Liver (tissue), 9 donors: ENCODE measurements around the gene MED12. TPM values are rescaled to one million over a fixed set of nuclear protein-coding genes. Genes with fewer than 3 reads are reported as not detected.

Source experiments
- DNase-seq: peaks from one replicate; pipeline ENCODE4 v3.0.0-alpha.2; 2017; ENCODE audit warnings: low spot score
- H3K27ac ChIP-seq, 2 donors: one replicate each; pipeline ENCODE4 v1.7.0; 2013; ENCODE audit warnings: inconsistent platforms in 2 of 2, low read length in 2 of 2, control low read depth in 1 of 2, low read depth in 1 of 2, mild to moderate bottlenecking in 1 of 2
- H3K27me3 ChIP-seq, 4 donors: one replicate each; pipeline versions ENCODE4 v1.6.1 to v1.7.0; 2013; ENCODE audit warnings: low read length in 3 of 4, inconsistent platforms in 1 of 4, mild to moderate bottlenecking in 1 of 4, moderate library complexity in 1 of 4; ENCODE audit not compliant: control insufficient read depth in 4 of 4, insufficient read depth in 4 of 4
- H3K36me3 ChIP-seq, 4 donors: one replicate each; pipeline versions ENCODE4 v1.6.1 to v1.7.0; 2013; ENCODE audit warnings: low read length in 3 of 4, mild to moderate bottlenecking in 3 of 4, low read depth in 1 of 4, moderate library complexity in 1 of 4; ENCODE audit not compliant: control insufficient read depth in 4 of 4, insufficient read depth in 3 of 4
- H3K4me1 ChIP-seq, 4 donors: one replicate each; pipeline versions ENCODE4 v1.6.1 to v1.7.0; 2013; ENCODE audit warnings: low read length in 3 of 4, mild to moderate bottlenecking in 3 of 4, moderate library complexity in 1 of 4; ENCODE audit not compliant: control insufficient read depth in 4 of 4, insufficient read depth in 4 of 4
- H3K4me3 ChIP-seq, 3 donors: one replicate each; pipeline versions ENCODE4 v1.6.1 to v1.7.0; 2013; ENCODE audit warnings: low read length in 3 of 3, control low read depth in 1 of 3, low read depth in 1 of 3, mild to moderate bottlenecking in 1 of 3
- H3K9ac ChIP-seq, 2 donors: one replicate each; pipeline ENCODE4 v1.7.0; 2013; ENCODE audit warnings: low read length in 2 of 2, mild to moderate bottlenecking in 2 of 2, moderate library complexity in 2 of 2, control low read depth in 1 of 2, low read depth in 1 of 2
- H3K9me3 ChIP-seq, 4 donors: one replicate each; pipeline versions ENCODE4 v1.6.1 to v1.7.0; 2013; ENCODE audit warnings: low read length in 3 of 4; ENCODE audit not compliant: control insufficient read depth in 4 of 4
- ATF3 ChIP-seq: IDR thresholded peaks from 2 replicates; pipeline ENCODE4 v1.6.1; 2016; ENCODE audit warnings: antibody characterized with exemption
- EGR1 ChIP-seq, 2 donors: IDR thresholded peaks; 2 replicates each; pipeline ENCODE4 v1.6.1; 2016 to 2018; ENCODE audit warnings: antibody characterized with exemption in 2 of 2, low read depth in 2 of 2
- FOXA1 ChIP-seq: IDR thresholded peaks from 2 replicates; pipeline ENCODE4 v1.6.1; 2016; ENCODE audit warnings: antibody characterized with exemption
- FOXA2 ChIP-seq: IDR thresholded peaks from 2 replicates; pipeline ENCODE4 v1.6.1; 2016; ENCODE audit warnings: antibody characterized with exemption
- GABPA ChIP-seq, 2 donors: IDR thresholded peaks in 1 of 2; conservative IDR thresholded peaks in 1 of 2; 2 replicates each; pipeline ENCODE4 v1.6.1; 2016; ENCODE audit warnings: antibody characterized with exemption in 2 of 2, mild to moderate bottlenecking in 1 of 2, moderate library complexity in 1 of 2
- HNF4A ChIP-seq, 2 donors: conservative IDR thresholded peaks; 2 replicates each; pipeline ENCODE4 v1.6.1; 2016; ENCODE audit warnings: antibody characterized with exemption in 2 of 2, mild to moderate bottlenecking in 2 of 2
- HNF4G ChIP-seq: IDR thresholded peaks from 2 replicates; pipeline ENCODE4 v1.6.1; 2016; ENCODE audit warnings: antibody characterized with exemption
- NR2F2 ChIP-seq: IDR thresholded peaks from 2 replicates; pipeline ENCODE4 v1.6.1; 2016; ENCODE audit warnings: antibody characterized with exemption
- RAD21 ChIP-seq, 2 donors: IDR thresholded peaks; 2 replicates each; pipeline ENCODE4 v1.6.1; 2016; ENCODE audit warnings: antibody characterized with exemption in 2 of 2, mild to moderate bottlenecking in 2 of 2
- REST ChIP-seq: IDR thresholded peaks from 2 replicates; pipeline ENCODE4 v1.6.1; 2016; ENCODE audit warnings: antibody characterized with exemption, mild to moderate bottlenecking
- RXRA ChIP-seq, 2 donors: IDR thresholded peaks; 2 replicates each; pipeline ENCODE4 v1.6.1; 2017 to 2018; ENCODE audit warnings: antibody characterized with exemption in 2 of 2, mild to moderate bottlenecking in 1 of 2
- SP1 ChIP-seq: IDR thresholded peaks from 2 replicates; pipeline ENCODE4 v1.6.1; 2018; ENCODE audit warnings: antibody characterized with exemption, mild to moderate bottlenecking
- TAF1 ChIP-seq: conservative IDR thresholded peaks from 2 replicates; pipeline ENCODE4 v1.6.1; 2016; ENCODE audit warnings: antibody characterized with exemption, mild to moderate bottlenecking
- YY1 ChIP-seq: IDR thresholded peaks from 2 replicates; pipeline ENCODE4 v1.6.1; 2016; ENCODE audit warnings: antibody characterized with exemption, mild to moderate bottlenecking
- WGBS: extraction: QIAGEN DNeasy Blood & Tissue Kit; methylation state at CpG from one replicate; pipeline ENCODE4 v1.1.7; 2013; 5-methylcytosine and 5-hydroxymethylcytosine counted together
- polyA plus RNA-seq, 2 donors: library from polyadenylated mRNA; stranded (reverse) in 1 of 2; unstranded in 1 of 2; fragments of 200-250 nt in 1 of 2; fragments of >200 nt in 1 of 2; fragmentation: Nextera tagmentation in 1 of 2; extraction: Ambion mirVana in 1 of 2; gene quantifications; one replicate each; pipeline versions ENCODE4 v1.2.1 to v1.2.3, GENCODE V29; 2013 to 2015
- total RNA-seq, 2 donors: library from RNA; depleted of rRNA; stranded (reverse); fragments of >200 nt; gene quantifications; one replicate each; pipeline ENCODE4 v1.2.3, GENCODE V29; 2014
- TF ChIP-seq, protein P1 (sequence below): fragments of 150-350 bp; IDR thresholded peaks from 2 replicates; pipeline ENCODE4 v1.5.1; 2017; ENCODE audit warnings: improper control_type of control experiment, low read depth, low read length; ENCODE audit not compliant: missing input control
- TF ChIP-seq, protein P2 (sequence below): IDR thresholded peaks from 2 replicates; pipeline ENCODE4 v1.6.1; 2016; ENCODE audit warnings: antibody characterized with exemption
- donor health status: healthy.
- donor health status: healthy.
- donor health status: healthy.
- donor health status: healthy.
- donor health status: healthy.

MED12 gene
- total and polyA plus RNA-seq, 4 donors: 3.2 to 25.6 (median 9.3) TPM

GRCh38 chrX:71167031-71167781, 48.8 kb downstream of the MED12 start (continued):
- TF ChIP-seq REST (no peak), NR2F2 (no peak)

GRCh38 chrX:71168134-71168533, 49.7 kb downstream of the MED12 start:
- Histone ChIP-seq H3K9me3 (no peaks in the 10 kb centered on the region), H3K36me3 (no peaks in the 10 kb centered on the region), H3K4me1 (no peaks in the 10 kb centered on the region), H3K27ac (no peak overlapping the region), H3K27me3 (peaks cover 0 to under 1% (median 0%) of the 10 kb centered on the region in 4 donors), H3K4me3 (no peak overlapping the region), H3K9ac (no peak overlapping the region)
- 97% methylated on average over 8 of the region's 8 CpGs for WGBS
- DNase-seq: no peak
- TF ChIP-seq FOXA1 (no peak), SP1 (no peak), ATF3 (no peak)

DNA sequence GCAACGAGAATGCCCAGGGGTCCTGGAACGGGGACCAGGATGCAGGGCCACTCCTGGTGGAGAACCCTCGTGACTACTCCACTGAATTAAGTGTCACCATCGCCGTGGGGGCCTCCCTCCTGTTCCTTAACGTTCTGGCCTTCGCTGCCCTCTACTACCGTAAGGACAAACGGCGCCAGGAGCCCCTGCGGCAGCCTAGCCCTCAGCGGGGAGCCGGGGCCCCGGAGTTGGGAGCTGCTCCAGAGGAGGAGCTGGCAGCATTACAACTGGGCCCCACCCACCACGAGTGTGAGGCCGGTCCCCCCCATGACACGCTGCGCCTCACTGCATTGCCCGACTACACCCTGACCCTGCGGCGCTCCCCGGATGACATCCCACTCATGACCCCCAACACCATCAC, 51.2 kb downstream of the MED12 start:
- Histone ChIP-seq H3K4me1 (no peaks in the 10 kb centered on the region), H3K9ac (no peak overlapping the region), H3K27me3 (peaks cover 0 to 2% (median 0%) of the 10 kb centered on the region in 4 donors), H3K9me3 (no peaks in the 10 kb centered on the region), H3K27ac (no peak overlapping the region), H3K4me3 (no peak overlapping the region), H3K36me3 (no peaks in the 10 kb centered on the region)
- WGBS: 94% methylated on average over 22 of the region's 22 CpGs
- TF ChIP-seq TAF1 (no peak), NR2F2 (no peak), SP1 (no peak), FOXA2 (no peak), HNF4G (no peak), FOXA1 (no peak), RAD21 (IDR thresholded peaks at IDR 0.05) (no peak), GABPA (IDR thresholded peaks at IDR 0.05 in 1 of 2, conservative IDR thresholded peaks at IDR 0.05 in 1 of 2) (no peak), HNF4A (conservative IDR thresholded peaks at IDR 0.05) (no peak), RXRA (IDR thresholded peaks at IDR 0.05) (no peak), EGR1 (IDR thresholded peaks at IDR 0.05; ENCODE audit: low read depth in 2 of 2) (no peak), REST (no peak), ATF3 (no peak), YY1 (no peak)
- TF ChIP-seq, protein P1, sequence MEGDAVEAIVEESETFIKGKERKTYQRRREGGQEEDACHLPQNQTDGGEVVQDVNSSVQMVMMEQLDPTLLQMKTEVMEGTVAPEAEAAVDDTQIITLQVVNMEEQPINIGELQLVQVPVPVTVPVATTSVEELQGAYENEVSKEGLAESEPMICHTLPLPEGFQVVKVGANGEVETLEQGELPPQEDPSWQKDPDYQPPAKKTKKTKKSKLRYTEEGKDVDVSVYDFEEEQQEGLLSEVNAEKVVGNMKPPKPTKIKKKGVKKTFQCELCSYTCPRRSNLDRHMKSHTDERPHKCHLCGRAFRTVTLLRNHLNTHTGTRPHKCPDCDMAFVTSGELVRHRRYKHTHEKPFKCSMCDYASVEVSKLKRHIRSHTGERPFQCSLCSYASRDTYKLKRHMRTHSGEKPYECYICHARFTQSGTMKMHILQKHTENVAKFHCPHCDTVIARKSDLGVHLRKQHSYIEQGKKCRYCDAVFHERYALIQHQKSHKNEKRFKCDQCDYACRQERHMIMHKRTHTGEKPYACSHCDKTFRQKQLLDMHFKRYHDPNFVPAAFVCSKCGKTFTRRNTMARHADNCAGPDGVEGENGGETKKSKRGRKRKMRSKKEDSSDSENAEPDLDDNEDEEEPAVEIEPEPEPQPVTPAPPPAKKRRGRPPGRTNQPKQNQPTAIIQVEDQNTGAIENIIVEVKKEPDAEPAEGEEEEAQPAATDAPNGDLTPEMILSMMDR: no peak
- TF ChIP-seq, protein P2, sequence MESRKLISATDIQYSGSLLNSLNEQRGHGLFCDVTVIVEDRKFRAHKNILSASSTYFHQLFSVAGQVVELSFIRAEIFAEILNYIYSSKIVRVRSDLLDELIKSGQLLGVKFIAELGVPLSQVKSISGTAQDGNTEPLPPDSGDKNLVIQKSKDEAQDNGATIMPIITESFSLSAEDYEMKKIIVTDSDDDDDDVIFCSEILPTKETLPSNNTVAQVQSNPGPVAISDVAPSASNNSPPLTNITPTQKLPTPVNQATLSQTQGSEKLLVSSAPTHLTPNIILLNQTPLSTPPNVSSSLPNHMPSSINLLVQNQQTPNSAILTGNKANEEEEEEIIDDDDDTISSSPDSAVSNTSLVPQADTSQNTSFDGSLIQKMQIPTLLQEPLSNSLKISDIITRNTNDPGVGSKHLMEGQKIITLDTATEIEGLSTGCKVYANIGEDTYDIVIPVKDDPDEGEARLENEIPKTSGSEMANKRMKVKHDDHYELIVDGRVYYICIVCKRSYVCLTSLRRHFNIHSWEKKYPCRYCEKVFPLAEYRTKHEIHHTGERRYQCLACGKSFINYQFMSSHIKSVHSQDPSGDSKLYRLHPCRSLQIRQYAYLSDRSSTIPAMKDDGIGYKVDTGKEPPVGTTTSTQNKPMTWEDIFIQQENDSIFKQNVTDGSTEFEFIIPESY: no peak
- DNase-seq: no peak
